GM23338 (cell line): ENCODE data around the gene MIB2. TPM values are rescaled to one million over a fixed set of nuclear protein-coding genes. Genes with fewer than 3 reads are reported as not detected.
"Not testable (repeated sequence)": the region's sequence is repeated elsewhere in the genome, so short reads cannot be mapped to it uniquely, and the experiment has no call there.

Experiments
- ATAC-seq: fragments of 200-7000 bp; cut with Tn5 transposase; 3 replicates; pipeline ENCODE4 v1.9.1; 2020
- DNase-seq: peaks from one replicate; pipeline ENCODE4 v3.0.0-alpha.2; 2015; ENCODE audit warnings: low spot score
- H2AFZ ChIP-seq: fragments of 200-600 bp; sonication (generic); 2 replicates; pipeline ENCODE4 v1.8.0; 2016; ENCODE audit warnings: antibody characterized with exemption, mild to moderate bottlenecking, moderate library complexity
- H3F3A ChIP-seq: fragments of 200-600 bp; sonication (generic); replicated peaks from 2 replicates; pipeline ENCODE4 v1.8.0; 2017; ENCODE audit warnings: antibody characterized with exemption, mixed run types, low read depth
- H3K27ac ChIP-seq: fragments of 200-600 bp; sonication (generic); 2 replicates; pipeline ENCODE4 v1.6.1; 2016; ENCODE audit warnings: low read depth
- H3K27me3 ChIP-seq: fragments of 200-600 bp; sonication (generic); 2 replicates; pipeline ENCODE4 v1.8.0; 2016; ENCODE audit warnings: mild to moderate bottlenecking, mixed run types, moderate library complexity; ENCODE audit not compliant: insufficient read depth
- H3K36me3 ChIP-seq: fragments of 200-600 bp; sonication (generic); 2 replicates; pipeline ENCODE4 v1.8.0; 2016; ENCODE audit warnings: mild to moderate bottlenecking; ENCODE audit not compliant: insufficient read depth
- H3K4me1 ChIP-seq: fragments of 200-600 bp; sonication (generic); 2 replicates; pipeline ENCODE4 v1.8.0; 2016; ENCODE audit warnings: mild to moderate bottlenecking, moderate library complexity; ENCODE audit not compliant: insufficient read depth
- H3K4me2 ChIP-seq: fragments of 200-600 bp; sonication (generic); 2 replicates; pipeline ENCODE4 v1.7.1; 2017; ENCODE audit warnings: mixed run types
- H3K4me3 ChIP-seq: fragments of 200-600 bp; sonication (generic); 2 replicates; pipeline ENCODE4 v1.6.1; 2016; ENCODE audit warnings: mixed run types
- H3K79me2 ChIP-seq: fragments of 200-600 bp; sonication (generic); replicated peaks from 2 replicates; pipeline ENCODE4 v1.8.0; 2017; ENCODE audit warnings: mild to moderate bottlenecking; ENCODE audit not compliant: insufficient read depth
- H3K9me2 ChIP-seq: fragments of 200-600 bp; sonication (generic); 2 replicates; pipeline ENCODE4 v1.8.0; 2017; ENCODE audit not compliant: insufficient read depth
- H4K20me1 ChIP-seq: fragments of 200-600 bp; sonication (generic); replicated peaks from 2 replicates; pipeline ENCODE4 v1.8.0; 2017; ENCODE audit warnings: mild to moderate bottlenecking; ENCODE audit not compliant: insufficient read depth
- H3K27ac Mint-ChIP-seq: 2 replicates; pipeline ENCODE4 v1.8.0; 2020; ENCODE audit warnings: inconsistent platforms, mild to moderate bottlenecking, moderate library complexity, mixed read lengths
- H3K27me3 Mint-ChIP-seq: 3 replicates; pipeline ENCODE4 v1.8.0; 2022; ENCODE audit warnings: low read depth, mild to moderate bottlenecking, moderate library complexity, mixed read lengths, inconsistent platforms; ENCODE audit not compliant: insufficient read depth, poor library complexity
- H3K36me3 Mint-ChIP-seq: 3 replicates; pipeline ENCODE4 v1.8.0; 2021; ENCODE audit warnings: low read depth, mild to moderate bottlenecking, inconsistent platforms, moderate library complexity, mixed read lengths
- H3K4me1 Mint-ChIP-seq: 3 replicates; pipeline ENCODE4 v1.8.0; 2020; ENCODE audit warnings: mild to moderate bottlenecking, inconsistent platforms, mixed read lengths
- H3K4me3 Mint-ChIP-seq: 3 replicates; pipeline ENCODE4 v1.8.0; 2021; ENCODE audit warnings: moderate library complexity, mild to moderate bottlenecking, inconsistent platforms, mixed read lengths
- H3K9me3 Mint-ChIP-seq: 3 replicates; pipeline ENCODE4 v1.8.0; 2020; ENCODE audit warnings: moderate library complexity, mild to moderate bottlenecking, inconsistent platforms, mixed read lengths
- CREB1 ChIP-seq: fragments of 250-450 bp; sonication (Bioruptor Pico); IDR thresholded peaks from 2 replicates; pipeline ENCODE4 v1.5.0; 2020; ENCODE audit warnings: low read depth, mild to moderate bottlenecking, moderate library complexity
- POLR2AphosphoS5 ChIP-seq: IDR thresholded peaks from 2 replicates; pipeline ENCODE4 v1.6.1; 2016; ENCODE audit warnings: antibody characterized with exemption, low read depth
- polyA plus RNA-seq: library from polyadenylated mRNA; unstranded; fragments of >200 nt; fragmentation: Nextera tagmentation; extraction: Ambion mirVana; gene quantifications from 2 replicates; pipeline ENCODE4 v1.2.1, GENCODE V29; 2016
- total RNA-seq: library from RNA; depleted of rRNA; stranded (reverse); fragments of >200 nt; shearing (Covaris generic); gene quantifications from 2 replicates; pipeline ENCODE4 v1.2.3, GENCODE V29; 2014
- TF ChIP-seq, protein P1 (sequence below): IDR thresholded peaks from 2 replicates; pipeline ENCODE4 v1.6.1; 2016; ENCODE audit warnings: antibody characterized with exemption
- TF ChIP-seq, protein P2 (sequence below), 2 experiments: fragments of 200-600 bp in 1 of 2; sonication (generic) in 1 of 2; conservative IDR thresholded peaks; 2 replicates each; pipeline versions ENCODE4 v1.5.1 to v1.6.1; 2016 to 2017; ENCODE audit warnings: antibody characterized with exemption in 2 of 2, low read depth in 2 of 2, mild to moderate bottlenecking in 2 of 2, moderate library complexity in 1 of 2

Gene MIB2
- total and polyA plus RNA-seq, 2 experiments from 2014 or later, result 82.6 to 104 TPM

DNA sequence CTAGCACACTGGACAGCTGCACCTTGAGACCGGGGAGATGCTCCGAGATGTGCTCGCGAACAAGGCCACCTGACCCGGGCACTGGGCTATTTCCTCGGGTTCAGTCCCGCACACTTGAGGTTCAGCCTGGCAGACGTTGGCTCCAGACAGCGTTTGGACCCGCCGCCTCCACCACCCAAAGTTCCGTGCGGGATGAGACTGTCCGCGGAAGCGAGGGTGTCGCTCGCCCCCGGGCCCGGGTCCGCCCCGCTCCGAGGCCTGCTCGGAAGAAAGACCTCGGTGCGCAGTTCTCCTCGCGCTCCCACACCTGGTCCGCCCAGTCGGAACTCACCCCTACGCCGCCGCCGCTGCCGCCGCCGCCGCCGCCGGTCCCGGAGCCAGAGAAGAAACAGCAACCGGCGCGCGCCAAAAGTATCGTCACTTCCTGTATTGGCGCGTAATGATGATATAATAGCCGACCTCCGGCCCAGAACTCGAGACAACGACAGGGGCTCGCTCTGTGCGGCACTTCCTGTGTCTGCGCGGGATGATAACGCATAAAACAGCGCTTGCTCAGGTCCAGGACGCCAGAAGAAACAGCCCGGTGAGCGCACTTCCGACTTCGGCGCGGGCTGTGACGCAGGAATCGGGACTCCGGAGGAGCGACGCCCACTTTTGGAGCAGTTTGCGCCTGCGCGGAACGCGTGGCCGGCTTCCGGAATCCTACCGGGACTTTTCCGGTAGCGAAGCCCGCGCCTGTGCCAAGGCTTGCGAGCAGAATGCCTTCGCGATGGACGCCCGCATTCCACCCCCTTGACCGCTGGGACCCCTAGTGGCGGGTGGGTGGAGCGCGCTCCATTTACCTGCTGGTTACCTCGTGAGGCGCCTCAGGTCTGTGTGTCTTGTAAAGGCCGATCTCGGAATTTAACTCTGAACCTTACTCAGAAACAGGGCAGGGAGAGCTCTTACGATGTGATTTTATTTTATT lies 43.6 kb downstream of the MIB2 start, which contains the start of gene CDK11B:
CDK11B (minus strand) TSS at position 422 of the 967 bp plus-strand sequence. CDS start 1,519 bp downstream, outside the sequence.
- TF ChIP-seq, protein P1, sequence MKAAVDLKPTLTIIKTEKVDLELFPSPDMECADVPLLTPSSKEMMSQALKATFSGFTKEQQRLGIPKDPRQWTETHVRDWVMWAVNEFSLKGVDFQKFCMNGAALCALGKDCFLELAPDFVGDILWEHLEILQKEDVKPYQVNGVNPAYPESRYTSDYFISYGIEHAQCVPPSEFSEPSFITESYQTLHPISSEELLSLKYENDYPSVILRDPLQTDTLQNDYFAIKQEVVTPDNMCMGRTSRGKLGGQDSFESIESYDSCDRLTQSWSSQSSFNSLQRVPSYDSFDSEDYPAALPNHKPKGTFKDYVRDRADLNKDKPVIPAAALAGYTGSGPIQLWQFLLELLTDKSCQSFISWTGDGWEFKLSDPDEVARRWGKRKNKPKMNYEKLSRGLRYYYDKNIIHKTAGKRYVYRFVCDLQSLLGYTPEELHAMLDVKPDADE, result peak; percentile 46; the same call in 1 of the 2 replicates
- TF ChIP-seq, protein P2, sequence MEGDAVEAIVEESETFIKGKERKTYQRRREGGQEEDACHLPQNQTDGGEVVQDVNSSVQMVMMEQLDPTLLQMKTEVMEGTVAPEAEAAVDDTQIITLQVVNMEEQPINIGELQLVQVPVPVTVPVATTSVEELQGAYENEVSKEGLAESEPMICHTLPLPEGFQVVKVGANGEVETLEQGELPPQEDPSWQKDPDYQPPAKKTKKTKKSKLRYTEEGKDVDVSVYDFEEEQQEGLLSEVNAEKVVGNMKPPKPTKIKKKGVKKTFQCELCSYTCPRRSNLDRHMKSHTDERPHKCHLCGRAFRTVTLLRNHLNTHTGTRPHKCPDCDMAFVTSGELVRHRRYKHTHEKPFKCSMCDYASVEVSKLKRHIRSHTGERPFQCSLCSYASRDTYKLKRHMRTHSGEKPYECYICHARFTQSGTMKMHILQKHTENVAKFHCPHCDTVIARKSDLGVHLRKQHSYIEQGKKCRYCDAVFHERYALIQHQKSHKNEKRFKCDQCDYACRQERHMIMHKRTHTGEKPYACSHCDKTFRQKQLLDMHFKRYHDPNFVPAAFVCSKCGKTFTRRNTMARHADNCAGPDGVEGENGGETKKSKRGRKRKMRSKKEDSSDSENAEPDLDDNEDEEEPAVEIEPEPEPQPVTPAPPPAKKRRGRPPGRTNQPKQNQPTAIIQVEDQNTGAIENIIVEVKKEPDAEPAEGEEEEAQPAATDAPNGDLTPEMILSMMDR (conservative IDR thresholded peaks at IDR 0.05; ENCODE audit: low read depth in 2 of 2), result peak in 1 of 2 experiments; percentile 34; a peak in 2 of 4 replicates
- TF ChIP-seq POLR2AphosphoS5, result peak; percentile 45
- TF ChIP-seq CREB1 (CRISPR knock-in tag), result peak; percentile 98
- H3K27me3 ChIP-seq, H3K4me1 ChIP-seq, H3K9me3 Mint-ChIP-seq, H3K27me3 Mint-ChIP-seq, H3F3A ChIP-seq, H3K4me1 Mint-ChIP-seq, H2AFZ ChIP-seq, H4K20me1 ChIP-seq, H3K9me2 ChIP-seq: not testable (repeated sequence)
- Mint-ChIP-seq H3K36me3 (peaks cover 19% of the 10 kb centered on the region), H3K27ac (peak within 1 kb of the TSS; percentile 100), H3K4me3 (peak within 1 kb of the TSS; percentile 91)
- Histone ChIP-seq H3K4me2 (peak within 1 kb of the TSS; percentile 72), H3K36me3 (peaks cover 24% of the 10 kb centered on the region; the same call in 1 of the 2 replicates), H3K4me3 (peak within 1 kb of the TSS; percentile 63), H3K79me2 (peaks cover 17% of the 10 kb centered on the region), H3K27ac (peak within 1 kb of the TSS; percentile 99)
- DNase-seq, result peak; percentile 95
- ATAC-seq, result peak; percentile 92

DNA sequence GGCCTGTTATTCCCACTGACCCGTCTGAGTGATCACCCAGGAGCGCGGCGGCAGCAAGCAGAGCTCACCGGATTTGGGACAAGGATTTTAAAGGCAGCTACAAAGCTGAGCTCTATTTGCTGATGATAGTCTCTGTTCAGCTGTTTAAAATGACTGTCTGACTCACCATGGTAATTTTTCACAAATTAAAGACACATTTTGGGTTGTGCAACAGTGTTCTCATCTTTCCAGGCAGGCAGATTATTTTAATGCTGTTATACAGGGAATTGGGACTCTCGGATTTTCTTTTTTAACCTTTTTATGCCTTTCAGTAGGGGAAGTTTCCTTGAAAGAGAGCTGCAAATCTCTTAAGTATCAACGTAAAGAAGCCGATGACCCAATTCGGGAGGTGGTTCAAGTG lies 47.1 kb downstream of the MIB2 start:
- not testable (repeated sequence) for H3K4me1 ChIP-seq, DNase-seq, H3K4me1 Mint-ChIP-seq, H4K20me1 ChIP-seq, H3K9me3 Mint-ChIP-seq, H2AFZ ChIP-seq, H3K4me3 ChIP-seq, H3K36me3 ChIP-seq, H3K27me3 ChIP-seq, H3K4me3 Mint-ChIP-seq, H3K79me2 ChIP-seq, H3K9me2 ChIP-seq, H3K27ac Mint-ChIP-seq, H3F3A ChIP-seq, ATAC-seq, H3K27me3 Mint-ChIP-seq, H3K4me2 ChIP-seq, H3K27ac ChIP-seq
- H3K36me3 Mint-ChIP-seq, result peaks cover 11% of the 10 kb centered on the region

- not testable (repeated sequence) for H3K27me3 ChIP-seq, H3K79me2 ChIP-seq, H3K36me3 ChIP-seq, H3K4me3 ChIP-seq, H3K9me2 ChIP-seq, H3K9me3 Mint-ChIP-seq, H3K4me3 Mint-ChIP-seq, H3K27ac Mint-ChIP-seq, H2AFZ ChIP-seq, ATAC-seq, H4K20me1 ChIP-seq, H3K27ac ChIP-seq, DNase-seq, H3K4me1 ChIP-seq, H3K4me1 Mint-ChIP-seq, H3K4me2 ChIP-seq, H3K27me3 Mint-ChIP-seq, H3F3A ChIP-seq
- H3K36me3 Mint-ChIP-seq, result peaks cover 17% of the 10 kb centered on the region
Measured at GRCh38 chr1:1662830-1663560, 47.7 kb downstream of the MIB2 start.

DNA sequence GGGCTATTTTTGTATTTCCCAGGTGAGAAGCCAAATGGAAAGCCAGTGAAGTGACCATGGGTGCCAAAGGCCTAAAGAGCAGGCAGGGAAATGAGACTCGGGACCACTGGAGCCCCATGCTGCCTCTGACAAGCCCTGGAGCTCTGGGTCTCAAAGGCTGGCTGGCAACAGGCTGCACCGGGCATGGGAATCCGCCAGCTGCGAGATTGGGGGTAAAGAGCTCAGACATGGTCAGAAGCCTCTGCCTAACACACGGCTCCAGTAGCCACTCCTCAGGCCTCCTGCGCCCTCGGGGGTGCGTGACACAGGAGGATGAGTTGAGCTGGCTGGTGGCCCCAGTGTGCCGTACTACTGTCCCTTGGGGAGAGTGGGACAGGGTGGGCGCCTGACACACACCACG lies 49.0 kb downstream of the MIB2 start:
- not testable (repeated sequence) for H3K27me3 Mint-ChIP-seq, ATAC-seq, H2AFZ ChIP-seq, H3K27ac Mint-ChIP-seq, H4K20me1 ChIP-seq, H3K4me2 ChIP-seq, H3K4me1 Mint-ChIP-seq, H3K9me3 Mint-ChIP-seq, H3F3A ChIP-seq, H3K4me3 Mint-ChIP-seq, H3K27ac ChIP-seq, H3K4me1 ChIP-seq, H3K9me2 ChIP-seq, H3K36me3 ChIP-seq, H3K79me2 ChIP-seq, DNase-seq, H3K27me3 ChIP-seq, H3K4me3 ChIP-seq
- peaks cover 20% of the 10 kb centered on the region for H3K36me3 Mint-ChIP-seq
